Spinal cord (tissue), 10 donors: ENCODE measurements around the gene CAST. TPM values are rescaled to one million over a fixed set of nuclear protein-coding genes. Genes with fewer than 3 reads are reported as not detected.

Experiments used
- DNase-seq, 6 donors: peaks; one replicate each; pipeline versions ENCODE4 v3.0.0 to v3.0.0-alpha.2; 2013 to 2015; ENCODE audit warnings: low spot score in 6 of 6, low read depth in 4 of 6
- H3K27ac ChIP-seq: one replicate; pipeline ENCODE4 v1.5.1; 2013; ENCODE audit warnings: low read depth, low read length, control low read depth
- H3K27me3 ChIP-seq: one replicate; pipeline ENCODE4 v1.6.1; 2013; ENCODE audit warnings: low read length; ENCODE audit not compliant: control insufficient read depth, insufficient read depth
- H3K36me3 ChIP-seq: one replicate; pipeline ENCODE4 v1.6.1; 2013; ENCODE audit warnings: low read length; ENCODE audit not compliant: control insufficient read depth, insufficient read depth
- H3K4me1 ChIP-seq: one replicate; pipeline ENCODE4 v1.6.1; 2013; ENCODE audit warnings: low read length; ENCODE audit not compliant: control insufficient read depth, insufficient read depth
- H3K4me3 ChIP-seq: one replicate; pipeline ENCODE4 v1.5.1; 2013; ENCODE audit warnings: low read depth, low read length, control low read depth
- H3K9me3 ChIP-seq: one replicate; pipeline ENCODE4 v1.6.1; 2013; ENCODE audit warnings: low read length; ENCODE audit not compliant: control insufficient read depth, insufficient read depth
- WGBS: methylation state at CpG from one replicate; pipeline ENCODE4 v1.1.5; 2013; ENCODE audit warnings: missing lambda C conversion rate; ENCODE audit not compliant: insufficient coverage; 5-methylcytosine and 5-hydroxymethylcytosine counted together
- polyA plus RNA-seq, 2 donors: library from polyadenylated mRNA; unstranded; fragments of 120-200 nt; gene quantifications; one replicate each; pipeline ENCODE4 v1.2.1, GENCODE V29; 2013; ENCODE audit not compliant: insufficient read length in 2 of 2
- total RNA-seq, 2 donors: library from RNA; depleted of rRNA in 1 of 2; stranded (reverse); fragments of 120-200 nt in 1 of 2; fragments of >200 nt in 1 of 2; gene quantifications; one replicate each; pipeline versions ENCODE4 v1.2.3 to v1.2.4, GENCODE V29; 2013 to 2014
- donor health status: healthy.

The CAST gene
- total and polyA plus RNA-seq, 4 donors: 51.7 to 118 (median 64.3) TPM

GRCh38 chr5:96816991-96817390, 154.8 kb downstream of the CAST start:
- WGBS: no CpG with 5 or more reads among the region's 1 CpG
- Histone ChIP-seq H3K27ac (no peak overlapping the region), H3K36me3 (no peaks in the 10 kb centered on the region), H3K27me3 (no peaks in the 10 kb centered on the region), H3K4me3 (no peak overlapping the region), H3K4me1 (no peaks in the 10 kb centered on the region), H3K9me3 (no peaks in the 10 kb centered on the region)
- no peak for DNase-seq

- Histone ChIP-seq H3K27me3 (no peaks in the 10 kb centered on the region), H3K4me3 (no peak overlapping the region), H3K27ac (no peak overlapping the region), H3K4me1 (no peaks in the 10 kb centered on the region), H3K36me3 (no peaks in the 10 kb centered on the region), H3K9me3 (no peaks in the 10 kb centered on the region)
- WGBS: 89% methylated on average over 1 of the region's 2 CpGs
- peak in 2 of 6 donors; percentile 60 to 92 for DNase-seq
Measured at GRCh38 chr5:96817506-96817905, 155.3 kb downstream of the CAST start.

- Histone ChIP-seq H3K36me3 (no peaks in the 10 kb centered on the region), H3K4me1 (no peaks in the 10 kb centered on the region), H3K4me3 (no peak overlapping the region), H3K27me3 (no peaks in the 10 kb centered on the region), H3K27ac (no peak overlapping the region), H3K9me3 (no peaks in the 10 kb centered on the region)
- DNase-seq: peak in 1 of 6 donors; percentile 34
- 80% methylated on average over 1 of the region's 8 CpGs for WGBS
Measured at GRCh38 chr5:96818125-96818788, 156.1 kb downstream of the CAST start.

GRCh38 chr5:96819806-96820205, 157.6 kb downstream of the CAST start:
- no peaks in the 10 kb centered on the region for H3K4me1 ChIP-seq
- WGBS: no CpG with 5 or more reads among the region's 4 CpGs

GRCh38 chr5:96821260-96821916, 159.2 kb downstream of the CAST start:
- Histone ChIP-seq H3K27ac (no peak overlapping the region), H3K4me1 (no peaks in the 10 kb centered on the region), H3K4me3 (no peak overlapping the region), H3K9me3 (no peaks in the 10 kb centered on the region), H3K36me3 (no peaks in the 10 kb centered on the region), H3K27me3 (no peaks in the 10 kb centered on the region)
- 72% methylated on average over 2 of the region's 2 CpGs for WGBS
- no peak for DNase-seq

More at GRCh38 chr5:96819806-96820205, 157.6 kb downstream of the CAST start:
- H3K4me3 ChIP-seq: no peak overlapping the region
- H3K9me3 ChIP-seq: no peaks in the 10 kb centered on the region
- no peaks in the 10 kb centered on the region for H3K27me3 ChIP-seq
- H3K27ac ChIP-seq: no peak overlapping the region
- H3K36me3 ChIP-seq: no peaks in the 10 kb centered on the region
- no peak for DNase-seq

GRCh38 chr5:96822686-96823459, 160.7 kb downstream of the CAST start:
- H3K27ac ChIP-seq: no peak overlapping the region
- no peak for DNase-seq
- H3K27me3 ChIP-seq: no peaks in the 10 kb centered on the region
- 89% methylated on average over 4 of the region's 6 CpGs for WGBS
- H3K36me3 ChIP-seq: no peaks in the 10 kb centered on the region
- H3K9me3 ChIP-seq: no peaks in the 10 kb centered on the region
- no peaks in the 10 kb centered on the region for H3K4me1 ChIP-seq
- no peak overlapping the region for H3K4me3 ChIP-seq

- H3K27ac ChIP-seq: no peak overlapping the region
- H3K27me3 ChIP-seq: no peaks in the 10 kb centered on the region
- WGBS: no CpG with 5 or more reads among the region's 2 CpGs
- no peak overlapping the region for H3K4me3 ChIP-seq
- DNase-seq: no peak
- no peaks in the 10 kb centered on the region for H3K4me1 ChIP-seq
- no peaks in the 10 kb centered on the region for H3K9me3 ChIP-seq
- H3K36me3 ChIP-seq: no peaks in the 10 kb centered on the region
Measured at GRCh38 chr5:96823900-96824380, 161.8 kb downstream of the CAST start.

Other genes starting within 250 kb of the CAST start
- 10 to 100 TPM in 1 of 2 donors, 1 to 10 TPM in 1; 2.4 to 65.5 TPM for gene PCSK1, start 229.1 kb upstream of the CAST start, total RNA-seq
- 1 to 10 TPM; 3.6 to 9.7 TPM for gene PCSK1, start 229.1 kb upstream of the CAST start, polyA plus RNA-seq
- 10 to 100 TPM; 50.2 to 54.9 TPM for gene ERAP1, start 145.6 kb downstream of the CAST start, total RNA-seq
- gene ERAP1, start 145.6 kb downstream of the CAST start, polyA plus RNA-seq: 10 to 100 TPM; 22.4 to 30.3 TPM
- 1 to 10 TPM; 2.9 to 3.5 TPM for gene ERAP2, start 214.1 kb downstream of the CAST start, total RNA-seq
- gene ERAP2, start 214.1 kb downstream of the CAST start, polyA plus RNA-seq: 1 to 10 TPM; 4.7 to 5.7 TPM